Natural killer cell (primary cell): ENCODE results near the gene QRFPR. TPM values are rescaled to one million over a fixed set of nuclear protein-coding genes. Genes with fewer than 3 reads are reported as not detected.

Source experiments
- ATAC-seq, 3 donors: fragments of 150-1000 bp in 2 of 3; fragments of 200-7000 bp in 1 of 3; cut with Tn5 transposase; 1 replicate in 1 of 3; 2 replicates in 2 of 3; pipeline ENCODE4 v1.10.0; 2021; ENCODE audit warnings: mild to moderate bottlenecking in 2 of 3, moderate library complexity in 2 of 3
- DNase-seq, 2 donors: peaks; one replicate each; pipeline versions ENCODE4 v3.0.0 to v3.0.0-alpha.2; 2013 to 2021; ENCODE audit warnings: mixed read lengths in 1 of 2
- H3K27ac ChIP-seq: one replicate; pipeline ENCODE4 v1.5.1; 2013; ENCODE audit warnings: mild to moderate bottlenecking, low read length
- H3K27me3 ChIP-seq: one replicate; pipeline ENCODE4 v1.6.1; 2013; ENCODE audit warnings: low read length; ENCODE audit not compliant: control insufficient read depth, insufficient read depth
- H3K36me3 ChIP-seq: one replicate; pipeline ENCODE4 v1.6.1; 2013; ENCODE audit warnings: low read length; ENCODE audit not compliant: control insufficient read depth, insufficient read depth
- H3K4me1 ChIP-seq: one replicate; pipeline ENCODE4 v1.6.1; 2013; ENCODE audit warnings: low read length; ENCODE audit not compliant: control insufficient read depth, insufficient read depth
- H3K4me3 ChIP-seq: one replicate; pipeline ENCODE4 v1.5.1; 2013; ENCODE audit warnings: low read length
- H3K9me3 ChIP-seq: one replicate; pipeline ENCODE4 v1.6.1; 2013; ENCODE audit warnings: low read length; ENCODE audit not compliant: control insufficient read depth, insufficient read depth
- H3K27ac Mint-ChIP-seq, 2 donors: one replicate each; pipeline ENCODE4 v1.8.0; 2022; ENCODE audit warnings: mild to moderate bottlenecking in 2 of 2, mixed read lengths in 2 of 2, moderate library complexity in 1 of 2
- H3K27me3 Mint-ChIP-seq, 2 donors: one replicate each; pipeline ENCODE4 v1.8.0; 2022; ENCODE audit warnings: low read depth in 2 of 2, mixed read lengths in 2 of 2
- H3K36me3 Mint-ChIP-seq: one replicate; pipeline ENCODE4 v1.8.0; 2022; ENCODE audit warnings: mixed read lengths
- H3K4me1 Mint-ChIP-seq, 2 donors: one replicate each; pipeline ENCODE4 v1.8.0; 2022; ENCODE audit warnings: mixed read lengths in 2 of 2
- H3K4me3 Mint-ChIP-seq: one replicate; pipeline ENCODE4 v1.8.0; 2022; ENCODE audit warnings: mild to moderate bottlenecking, moderate library complexity, mixed read lengths
- H3K9me3 Mint-ChIP-seq, 2 donors: one replicate each; pipeline ENCODE4 v1.8.0; 2022; ENCODE audit warnings: mixed read lengths in 2 of 2
- CTCF ChIP-seq: fragments of 200-600 bp; IDR thresholded peaks from one replicate; pipeline ENCODE4 v1.8.0; 2022; ENCODE audit warnings: antibody characterized with exemption
- WGBS: methylation state at CpG from one replicate; pipeline ENCODE4 v1.1.7; 2013; ENCODE audit warnings: missing lambda C conversion rate; ENCODE audit not compliant: insufficient coverage; 5-methylcytosine and 5-hydroxymethylcytosine counted together
- intact Hi-C: fragments of 100-400 bp; cut with micrococcal nuclease; formaldehyde crosslinking; loops from one replicate; pipeline ENCODE4 v1.14.2; 2022
- total RNA-seq, 4 donors: library from RNA; stranded (reverse); fragments of 120-200 nt in 1 of 4; gene quantifications; one replicate each; pipeline versions ENCODE4 v1.2.3 to v1.2.4, GENCODE V29; 2013 to 2022

The QRFPR gene
- total RNA-seq, 3 donors from 2014 or later (not counting 1 experiment from before 2014, with no cell fraction given) = not detected

- no peak overlapping the region for H3K27ac Mint-ChIP-seq
- no peaks in the 10 kb centered on the region for H3K36me3 Mint-ChIP-seq
- no peak for DNase-seq
- H3K27me3 ChIP-seq = no peaks in the 10 kb centered on the region
- H3K27ac ChIP-seq = no peak overlapping the region
- H3K27me3 Mint-ChIP-seq = peaks cover 23 to 40% of the 10 kb centered on the region in 2 donors
- H3K9me3 ChIP-seq = no peaks in the 10 kb centered on the region
- no peaks in the 10 kb centered on the region for H3K9me3 Mint-ChIP-seq
- no peaks in the 10 kb centered on the region for H3K36me3 ChIP-seq
- H3K4me3 ChIP-seq = no peak overlapping the region
- intact Hi-C loops = no loop called here
- no peak for ATAC-seq
- H3K4me1 ChIP-seq = no peaks in the 10 kb centered on the region
- TF ChIP-seq CTCF = no peak
- WGBS = 80% methylated on average over 1 of the region's 4 CpGs
- no peaks in the 10 kb centered on the region for H3K4me1 Mint-ChIP-seq
- H3K4me3 Mint-ChIP-seq = no peak overlapping the region
These were observed 101.9 kb downstream of the QRFPR start for GRCh38 chr4:121278811-121279368.

Other genes starting within 250 kb of the QRFPR start
- 1 to 10 TPM in 1 of 3 donors, under 1 TPM in 2; 0.45 to 2.5 (median 0.64) TPM for gene TNIP3, start 216.7 kb downstream of the QRFPR start, total RNA-seq